CD4-positive, alpha-beta T cell (primary cell): ENCODE data around the gene LHFPL6. TPM values are rescaled to one million over a fixed set of nuclear protein-coding genes. Genes with fewer than 3 reads are reported as not detected.

Source experiments
- ATAC-seq: fragments of 200-7000 bp; cut with Tn5 transposase; one replicate; pipeline ENCODE4 v1.10.0; 2022; ENCODE audit warnings: mild to moderate bottlenecking; ENCODE audit not compliant: poor library complexity
- CTCF ChIA-PET: fragments of 350-600 bp; sonication (Branson Sonifier 250); formaldehyde crosslinking; loops from one replicate; lab custom pipeline; 2021; ENCODE audit warnings: antibody characterized with exemption, inconsistent platforms; lab: Charles Lee
- POLR2A ChIA-PET: fragments of 350-600 bp; sonication (Branson Sonifier 250); formaldehyde crosslinking; loops from one replicate; lab custom pipeline; 2021; ENCODE audit warnings: antibody characterized with exemption, inconsistent platforms; lab: Charles Lee
- DNase-seq, 14 experiments: peaks; one replicate each; pipeline ENCODE4 v3.0.0-alpha.2; 2013 to 2020; ENCODE audit warnings: mixed read lengths in 2 of 14
- H3K27ac ChIP-seq, 2 donors: one replicate each; pipeline versions ENCODE4 v1.5.1 to v1.7.0; 2013; ENCODE audit warnings: low read length in 2 of 2, low read depth in 1 of 2, mild to moderate bottlenecking in 1 of 2
- H3K27me3 ChIP-seq, 2 experiments: 1 replicate in 1 of 2; 2 replicates in 1 of 2; pipeline versions ENCODE4 v1.6.1 to v1.7.0; 2013; ENCODE audit warnings: low read length in 2 of 2, control low read depth in 1 of 2, mild to moderate bottlenecking in 1 of 2, moderate library complexity in 1 of 2; ENCODE audit not compliant: insufficient read depth in 2 of 2, control insufficient read depth in 1 of 2
- H3K36me3 ChIP-seq: one replicate; pipeline ENCODE4 v1.6.1; 2013; ENCODE audit warnings: low read length, control low read depth; ENCODE audit not compliant: insufficient read depth
- H3K4me1 ChIP-seq: one replicate; pipeline ENCODE4 v1.6.1; 2013; ENCODE audit warnings: low read length, control low read depth; ENCODE audit not compliant: insufficient read depth
- H3K4me3 ChIP-seq: one replicate; pipeline ENCODE4 v1.5.1; 2013; ENCODE audit warnings: mild to moderate bottlenecking, low read length, moderate library complexity
- H3K9me3 ChIP-seq, 2 experiments: 1 replicate in 1 of 2; 2 replicates in 1 of 2; pipeline versions ENCODE4 v1.6.1 to v1.7.0; 2013; ENCODE audit warnings: low read length in 2 of 2, mild to moderate bottlenecking in 2 of 2, control low read depth in 1 of 2, moderate library complexity in 1 of 2; ENCODE audit not compliant: control insufficient read depth in 1 of 2, insufficient read depth in 1 of 2
- H3K27ac Mint-ChIP-seq: one replicate; pipeline ENCODE4 v1.8.0; 2020; ENCODE audit warnings: mixed read lengths
- H3K27me3 Mint-ChIP-seq: one replicate; pipeline ENCODE4 v1.8.0; 2021; ENCODE audit warnings: mixed read lengths
- H3K36me3 Mint-ChIP-seq: one replicate; pipeline ENCODE4 v1.8.0; 2021; ENCODE audit warnings: low read depth, mixed read lengths
- H3K4me1 Mint-ChIP-seq: one replicate; pipeline ENCODE4 v1.8.0; 2021; ENCODE audit warnings: low read depth, mixed read lengths
- H3K4me3 Mint-ChIP-seq: one replicate; pipeline ENCODE4 v1.8.0; 2020; ENCODE audit warnings: mild to moderate bottlenecking, mixed read lengths
- H3K9me3 Mint-ChIP-seq: one replicate; pipeline ENCODE4 v1.8.0; 2020; ENCODE audit warnings: mixed read lengths
- CTCF ChIP-seq: fragments of 200-600 bp; IDR thresholded peaks from one replicate; pipeline ENCODE4 v1.8.0; 2022; ENCODE audit warnings: antibody characterized with exemption, mild to moderate bottlenecking
- intact Hi-C, 2 experiments: fragments of 100-400 bp; cut with DNase I in 1 of 2; cut with micrococcal nuclease in 1 of 2; formaldehyde crosslinking; loops; one replicate each; pipeline versions ENCODE4 v1.15.1 to v1.9.0; 2023 to 2025; cut with DNase I, micrococcal nuclease
- total RNA-seq, 174 experiments: library from RNA in 2 of 174; stranded (reverse) in 2 of 174; gene quantifications; one replicate each; pipeline ENCODE4 v1.2.3 and lab custom pipeline; 2021 to 2026

The LHFPL6 gene
- total RNA-seq, 2 experiments from 2014 or later: not detected

GRCh38 chr13:39349391-39349960 lies 253.5 kb downstream of the LHFPL6 start:
- no peak for TF ChIP-seq CTCF
- H3K27me3 ChIP-seq: peaks cover 0 to 5% of the 10 kb centered on the region in 2 experiments
- no peaks in the 10 kb centered on the region for H3K9me3 Mint-ChIP-seq
- ATAC-seq: no peak
- intact Hi-C loops: no loop called here
- H3K27ac ChIP-seq: no peak overlapping the region
- H3K4me3 ChIP-seq: no peak overlapping the region
- H3K36me3 Mint-ChIP-seq: no peaks in the 10 kb centered on the region
- no peaks in the 10 kb centered on the region for H3K4me1 Mint-ChIP-seq
- H3K36me3 ChIP-seq: no peaks in the 10 kb centered on the region
- H3K27ac Mint-ChIP-seq: no peak overlapping the region
- DNase-seq: no peak
- no peaks in the 10 kb centered on the region for H3K9me3 ChIP-seq
- H3K4me1 ChIP-seq: no peaks in the 10 kb centered on the region
- H3K4me3 Mint-ChIP-seq: no peak overlapping the region
- H3K27me3 Mint-ChIP-seq: peaks cover 66% of the 10 kb centered on the region
- ChIA-PET CTCF (no interaction called here), POLR2A (no interaction called here)

DNA sequence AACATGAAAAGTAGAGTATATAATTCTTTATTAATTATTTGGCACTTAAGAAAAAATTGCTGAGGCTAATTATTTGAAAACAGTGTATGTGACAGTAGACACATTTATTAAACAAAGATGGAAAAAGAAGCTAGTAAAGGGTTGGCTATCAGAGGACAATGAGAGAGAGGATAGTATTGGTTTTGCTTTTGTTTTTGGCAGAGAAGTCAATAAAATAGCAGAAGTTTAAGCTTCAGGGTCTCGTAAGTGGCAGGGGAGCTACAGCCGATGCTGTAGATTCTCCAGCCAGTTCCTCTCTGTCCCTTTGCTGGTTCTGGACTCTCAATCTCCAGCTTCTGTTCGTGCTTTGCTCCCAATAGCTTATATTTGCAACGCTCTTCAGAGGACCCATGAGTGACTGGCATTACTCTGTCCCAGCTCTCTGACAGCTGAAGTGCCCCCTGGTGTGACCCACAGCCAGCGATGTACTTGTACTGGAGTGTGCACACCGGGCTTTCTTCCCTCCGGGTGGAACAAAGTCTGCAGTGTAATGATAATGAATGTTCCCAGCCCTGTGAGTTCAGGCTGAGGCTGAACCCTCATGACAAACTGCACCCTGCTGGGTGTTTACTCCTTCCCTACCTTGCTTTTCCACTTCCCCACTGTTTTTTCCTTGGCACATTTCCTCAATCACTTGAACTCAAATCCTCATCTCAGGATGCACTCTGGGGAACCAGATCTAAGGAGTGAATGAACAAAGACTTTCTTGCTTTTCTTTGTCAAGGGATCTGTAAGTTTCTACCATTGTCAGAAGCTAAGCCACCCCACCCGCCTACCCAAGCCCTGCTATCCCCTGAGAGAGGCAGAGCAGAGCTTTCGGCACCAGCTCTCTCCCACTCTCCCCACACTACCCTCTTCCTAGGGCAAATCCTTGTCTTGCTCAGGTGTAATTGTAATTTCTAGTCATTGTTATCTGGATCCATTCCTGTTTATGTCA lies 254.8 kb downstream of the LHFPL6 start:
- ChIA-PET CTCF (no interaction called here), POLR2A (no interaction called here)
- DNase-seq: no peak

GRCh38 chr13:39345982-39346381 lies 257.0 kb downstream of the LHFPL6 start:
- Histone ChIP-seq H3K27ac (no peak overlapping the region), H3K4me1 (no peaks in the 10 kb centered on the region), H3K27me3 (peaks cover 0 to 5% of the 10 kb centered on the region in 2 experiments), H3K9me3 (no peaks in the 10 kb centered on the region), H3K4me3 (no peak overlapping the region), H3K36me3 (no peaks in the 10 kb centered on the region)
- H3K27ac Mint-ChIP-seq: no peak overlapping the region
- DNase-seq (no peak), ATAC-seq (no peak)
- H3K9me3 Mint-ChIP-seq: no peaks in the 10 kb centered on the region
- TF ChIP-seq CTCF: no peak
- H3K4me1 Mint-ChIP-seq: no peaks in the 10 kb centered on the region
- intact Hi-C loops: no loop called here
- no peak overlapping the region for H3K4me3 Mint-ChIP-seq
- ChIA-PET POLR2A (no interaction called here), CTCF (no interaction called here)
- no peaks in the 10 kb centered on the region for H3K36me3 Mint-ChIP-seq
- H3K27me3 Mint-ChIP-seq: peaks cover 45% of the 10 kb centered on the region

More for the DNA sequence above, 254.8 kb downstream of the LHFPL6 start:
- Histone ChIP-seq H3K9me3 (no peaks in the 10 kb centered on the region), H3K36me3 (no peaks in the 10 kb centered on the region), H3K4me1 (no peaks in the 10 kb centered on the region), H3K4me3 (no peak overlapping the region), H3K27ac (no peak overlapping the region), H3K27me3 (peaks cover 0 to 5% of the 10 kb centered on the region in 2 experiments)
- H3K4me1 Mint-ChIP-seq: no peaks in the 10 kb centered on the region
- no peak overlapping the region for H3K27ac Mint-ChIP-seq
- no peaks in the 10 kb centered on the region for H3K9me3 Mint-ChIP-seq
- H3K4me3 Mint-ChIP-seq: no peak overlapping the region
- intact Hi-C loops: no loop called here
- no peak for TF ChIP-seq CTCF
- no peaks in the 10 kb centered on the region for H3K36me3 Mint-ChIP-seq
- no peak for ATAC-seq
- H3K27me3 Mint-ChIP-seq: peaks cover 62% of the 10 kb centered on the region
